Subcutaneous adipose tissue (tissue), 4 donors: ENCODE measurements around the gene TEX19. TPM values are rescaled to one million over a fixed set of nuclear protein-coding genes. Genes with fewer than 3 reads are reported as not detected.

ENCODE experiments used
- CTCF ChIP-seq: fragments of 450-650 bp; IDR thresholded peaks from one replicate; pipeline ENCODE4 v1.5.1; 2016; ENCODE audit warnings: low read depth, mild to moderate bottlenecking, control low read depth, antibody characterized with exemption, moderate library complexity
- total RNA-seq, 4 donors: library from RNA; depleted of rRNA; stranded (reverse); fragments of >200 nt; gene quantifications; one replicate each; pipeline ENCODE4 v1.1.0, GENCODE V29; 2016

Gene TEX19
- total RNA-seq, 4 donors from 2014 or later, result not detected

- no peak for TF ChIP-seq CTCF
Observed at GRCh38 chr17:82329683-82330321, 29.2 kb upstream of the TEX19 start.

GRCh38 chr17:82330322-82331239, 28.5 kb upstream of the TEX19 start:
- no peak for TF ChIP-seq CTCF

- no peak for TF ChIP-seq CTCF
Observed at GRCh38 chr17:82331345-82331939, 27.6 kb upstream of the TEX19 start.

- TF ChIP-seq CTCF, result no peak
Observed at GRCh38 chr17:82332669-82333278, 26.3 kb upstream of the TEX19 start.

GRCh38 chr17:82333279-82334171, 25.5 kb upstream of the TEX19 start, which contains the start of gene SECTM1:
Gene SECTM1, minus strand, starts transcription at chr17:82333766. Its CDS starts 6,526 bp downstream, at chr17:82327240.
- TF ChIP-seq CTCF, result no peak

- TF ChIP-seq CTCF, result no peak
Observed at GRCh38 chr17:82334204-82334621, 24.8 kb upstream of the TEX19 start.
